ENCODE data around the gene RPS27.

GRCh38 chr1:153995640-153996039 lies 5.1 kb downstream of the RPS27 start:
- TF ChIP-seq, protein P1, sequence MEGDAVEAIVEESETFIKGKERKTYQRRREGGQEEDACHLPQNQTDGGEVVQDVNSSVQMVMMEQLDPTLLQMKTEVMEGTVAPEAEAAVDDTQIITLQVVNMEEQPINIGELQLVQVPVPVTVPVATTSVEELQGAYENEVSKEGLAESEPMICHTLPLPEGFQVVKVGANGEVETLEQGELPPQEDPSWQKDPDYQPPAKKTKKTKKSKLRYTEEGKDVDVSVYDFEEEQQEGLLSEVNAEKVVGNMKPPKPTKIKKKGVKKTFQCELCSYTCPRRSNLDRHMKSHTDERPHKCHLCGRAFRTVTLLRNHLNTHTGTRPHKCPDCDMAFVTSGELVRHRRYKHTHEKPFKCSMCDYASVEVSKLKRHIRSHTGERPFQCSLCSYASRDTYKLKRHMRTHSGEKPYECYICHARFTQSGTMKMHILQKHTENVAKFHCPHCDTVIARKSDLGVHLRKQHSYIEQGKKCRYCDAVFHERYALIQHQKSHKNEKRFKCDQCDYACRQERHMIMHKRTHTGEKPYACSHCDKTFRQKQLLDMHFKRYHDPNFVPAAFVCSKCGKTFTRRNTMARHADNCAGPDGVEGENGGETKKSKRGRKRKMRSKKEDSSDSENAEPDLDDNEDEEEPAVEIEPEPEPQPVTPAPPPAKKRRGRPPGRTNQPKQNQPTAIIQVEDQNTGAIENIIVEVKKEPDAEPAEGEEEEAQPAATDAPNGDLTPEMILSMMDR (IDR thresholded peaks at IDR 0.05): no peak
- no peak for TF ChIP-seq POLR2A (IDR thresholded peaks at IDR 0.05)
- TF ChIP-seq POLR2AphosphoS5 (IDR thresholded peaks at IDR 0.05): no peak

Measured in prostate gland (tissue), 2 donors.